Esophagus squamous epithelium (tissue), 5 donors: ENCODE data around the gene WDR70. TPM values are rescaled to one million over a fixed set of nuclear protein-coding genes. Genes with fewer than 3 reads are reported as not detected.

Experiments used
- DNase-seq: peaks from one replicate; lab custom pipeline; 2025; lab: John Stamatoyannopoulos, UW
- H3K27ac ChIP-seq, 4 donors: fragments of 200-600 bp; sonication (generic); one replicate each; pipeline ENCODE4 v1.5.1; 2016 to 2019; ENCODE audit warnings: mild to moderate bottlenecking in 1 of 4
- H3K27me3 ChIP-seq, 4 donors: fragments of 200-600 bp; sonication (generic); 1 replicate in 3 of 4; 2 replicates in 1 of 4; pipeline versions ENCODE4 v1.5.1 to v1.6.0; 2017 to 2021; ENCODE audit warnings: antibody characterized with exemption in 1 of 4
- H3K36me3 ChIP-seq, 3 donors: fragments of 200-600 bp; sonication (generic); one replicate each; pipeline ENCODE4 v1.5.1; 2016 to 2019
- H3K4me1 ChIP-seq, 3 donors: fragments of 200-600 bp; sonication (generic); one replicate each; pipeline ENCODE4 v1.5.1; 2017 to 2019
- H3K4me3 ChIP-seq, 4 donors: fragments of 200-600 bp; sonication (generic); 1 replicate in 3 of 4; 2 replicates in 1 of 4; pipeline ENCODE4 v1.5.1; 2016 to 2019; ENCODE audit warnings: mild to moderate bottlenecking in 2 of 4, moderate library complexity in 1 of 4
- H3K9me3 ChIP-seq, 3 donors: fragments of 200-600 bp; sonication (generic); one replicate each; pipeline ENCODE4 v1.5.1; 2016 to 2019
- CTCF ChIP-seq, 6 experiments: fragments of 450-650 bp in 4 of 6; fragments of 200-600 bp in 2 of 6; sonication (generic) in 2 of 6; IDR thresholded peaks; one replicate each; pipeline ENCODE4 v1.5.1; 2016 to 2019; ENCODE audit warnings: antibody characterized with exemption in 6 of 6, mild to moderate bottlenecking in 4 of 6, moderate library complexity in 4 of 6
- POLR2A ChIP-seq, 4 donors: fragments of 450-650 bp; IDR thresholded peaks; one replicate each; pipeline ENCODE4 v1.6.1; 2017; ENCODE audit warnings: antibody characterized with exemption in 4 of 4, mild to moderate bottlenecking in 4 of 4, moderate library complexity in 3 of 4
- WGBS, 2 donors: methylation state at CpG; one replicate each; pipeline ENCODE4 v1.1.5; 2018; 5-methylcytosine and 5-hydroxymethylcytosine counted together
- intact Hi-C: fragments of 100-400 bp; cut with DNase I; formaldehyde crosslinking; loops from one replicate; pipeline ENCODE4 v1.15.0; 2022
- total RNA-seq, 4 donors: library from RNA; depleted of rRNA; stranded (reverse); fragments of >200 nt; gene quantifications; one replicate each; pipeline ENCODE4 v1.1.0, GENCODE V29; 2016
- donor health status: DM: yes; HTN: yes; CAD: no.

WDR70 gene
- total RNA-seq, 4 donors from 2014 or later = 8.2 to 26.1 (median 15.5) TPM

DNA sequence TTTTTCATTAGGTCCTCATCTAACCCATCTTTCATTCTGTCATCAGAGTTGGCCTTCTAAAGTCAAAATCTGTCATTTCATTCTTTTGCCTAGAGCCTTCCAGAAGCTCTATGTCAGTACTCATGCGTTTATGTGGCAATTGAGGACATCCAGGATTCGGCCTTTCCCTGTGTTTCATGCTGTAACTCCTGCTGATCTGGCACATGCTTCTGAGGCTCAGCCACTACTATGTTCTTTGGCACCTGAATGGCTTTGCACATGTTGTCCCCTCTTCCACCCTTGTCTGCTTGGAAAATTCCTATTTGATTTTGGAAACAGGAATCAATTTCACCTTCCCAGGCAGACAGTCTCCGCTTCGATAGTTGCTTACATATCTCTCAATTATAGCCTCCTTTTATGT is 375.9 kb downstream of the WDR70 start:
- WGBS, 2 donors = 72 to 91% methylated on average over 4 of the region's 4 CpGs
- TF ChIP-seq CTCF (IDR thresholded peaks at IDR 0.05) = no peak
- TF ChIP-seq POLR2A (IDR thresholded peaks at IDR 0.05) = no peak
- no peak overlapping the region for H3K27ac ChIP-seq
- H3K9me3 ChIP-seq = no peaks in the 10 kb centered on the region
- intact Hi-C loops = no loop called here
- H3K36me3 ChIP-seq = peaks cover 0 to 23% (median 0%) of the 10 kb centered on the region in 3 donors
- no peak overlapping the region for H3K4me3 ChIP-seq
- no peak for DNase-seq
- H3K4me1 ChIP-seq = no peaks in the 10 kb centered on the region
- H3K27me3 ChIP-seq = no peaks in the 10 kb centered on the region

GRCh38 chr5:37755581-37755980 is 376.5 kb downstream of the WDR70 start:
- 83 to 88% methylated on average over 4 of the region's 4 CpGs for WGBS, 2 donors
- no peaks in the 10 kb centered on the region for H3K9me3 ChIP-seq
- H3K4me3 ChIP-seq = no peak overlapping the region
- H3K27ac ChIP-seq = no peak overlapping the region
- H3K4me1 ChIP-seq = no peaks in the 10 kb centered on the region
- no peak for DNase-seq
- no peaks in the 10 kb centered on the region for H3K27me3 ChIP-seq
- intact Hi-C loops = no loop called here
- H3K36me3 ChIP-seq = peaks cover 0 to 23% (median 0%) of the 10 kb centered on the region in 3 donors
- TF ChIP-seq POLR2A (IDR thresholded peaks at IDR 0.05) = no peak
- no peak for TF ChIP-seq CTCF (IDR thresholded peaks at IDR 0.05)

DNA sequence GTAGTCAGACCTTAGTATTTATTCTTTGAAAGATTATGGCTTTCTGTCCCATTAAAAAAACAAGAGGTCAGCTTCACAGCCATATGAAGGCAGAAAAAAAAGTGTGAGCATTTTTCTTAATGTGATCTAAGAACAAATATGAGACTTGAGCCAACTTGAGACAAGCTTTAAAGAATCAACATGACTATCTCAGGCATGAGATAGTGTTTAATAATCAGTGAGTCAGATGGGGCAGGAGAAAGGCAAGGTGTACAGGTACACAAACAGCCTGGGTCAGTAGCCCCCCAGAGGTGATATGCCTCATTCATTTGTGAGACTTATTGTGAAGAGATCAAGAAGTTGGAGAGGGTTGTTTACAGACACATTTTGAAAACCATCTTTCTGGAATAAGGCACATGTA is 377.1 kb downstream of the WDR70 start:
- TF ChIP-seq CTCF (IDR thresholded peaks at IDR 0.05) = no peak
- TF ChIP-seq POLR2A (IDR thresholded peaks at IDR 0.05) = no peak
- Histone ChIP-seq H3K36me3 (peaks cover 0 to 23% (median 0%) of the 10 kb centered on the region in 3 donors), H3K4me1 (no peaks in the 10 kb centered on the region), H3K27me3 (no peaks in the 10 kb centered on the region), H3K4me3 (no peak overlapping the region), H3K27ac (no peak overlapping the region), H3K9me3 (no peaks in the 10 kb centered on the region)
- no peak for DNase-seq
- intact Hi-C loops = no loop called here

DNA sequence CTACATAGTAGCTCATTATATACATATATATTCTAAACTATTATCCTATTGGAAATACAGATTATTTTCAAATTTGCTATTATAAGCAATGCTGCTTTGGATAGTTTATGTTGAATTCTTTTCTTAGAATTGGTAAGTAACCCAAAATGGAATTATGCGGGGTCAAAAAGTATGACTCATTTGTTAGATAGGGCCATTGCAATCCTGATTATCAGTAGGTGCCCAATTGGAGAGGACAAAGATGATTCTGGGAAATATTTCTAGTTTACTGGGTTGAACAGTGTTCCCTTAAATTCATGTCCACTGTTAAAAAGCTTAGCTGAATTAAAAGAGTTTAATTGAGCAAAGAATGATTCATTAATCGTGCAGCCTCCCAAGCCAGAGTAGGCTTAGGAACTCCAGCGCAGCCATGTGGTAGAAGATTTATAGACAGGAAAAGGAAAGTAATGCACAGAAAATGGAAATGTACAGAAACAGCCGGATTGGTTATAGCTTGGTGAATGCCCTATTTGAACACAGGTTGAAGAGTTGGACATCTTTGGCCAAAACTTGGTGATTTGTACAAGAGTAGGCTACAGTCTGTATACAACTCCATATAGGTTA is 379.0 kb downstream of the WDR70 start:
- intact Hi-C loops = no loop called here
- no peak for DNase-seq
- 82 to 89% methylated on average over 4 of the region's 4 CpGs for WGBS, 2 donors
- TF ChIP-seq POLR2A (IDR thresholded peaks at IDR 0.05) (no peak), CTCF (IDR thresholded peaks at IDR 0.05) (peak in 1 of 6 experiments; percentile 16)
- Histone ChIP-seq H3K27me3 (no peaks in the 10 kb centered on the region), H3K36me3 (peaks cover 0 to 23% (median 0%) of the 10 kb centered on the region in 3 donors), H3K9me3 (no peaks in the 10 kb centered on the region), H3K4me1 (no peaks in the 10 kb centered on the region), H3K4me3 (no peak overlapping the region), H3K27ac (no peak overlapping the region)

DNA sequence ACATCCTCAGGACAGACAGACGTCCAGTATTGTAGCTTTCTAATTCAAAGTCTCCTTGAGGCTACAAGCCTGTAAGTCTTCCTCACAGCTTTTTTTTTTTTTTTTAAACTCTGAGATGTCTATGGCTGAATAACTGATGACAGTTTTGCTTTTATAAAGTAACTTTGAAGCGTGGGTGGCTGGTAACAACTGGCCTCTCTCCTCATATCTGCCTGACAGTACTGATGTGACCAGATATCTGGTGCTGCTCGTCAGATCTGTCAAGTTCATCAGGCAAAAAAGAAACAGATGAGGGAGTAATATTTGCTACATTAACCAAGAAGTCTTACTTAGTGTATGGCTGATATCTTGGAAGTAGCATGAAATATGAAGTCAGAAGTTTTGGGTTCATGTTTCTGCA is 388.1 kb downstream of the WDR70 start:
- 66 to 73% methylated on average over 3 of the region's 3 CpGs for WGBS, 2 donors
- Histone ChIP-seq H3K27me3 (no peaks in the 10 kb centered on the region), H3K9me3 (no peaks in the 10 kb centered on the region), H3K27ac (no peak overlapping the region), H3K36me3 (no peaks in the 10 kb centered on the region), H3K4me3 (no peak overlapping the region), H3K4me1 (no peaks in the 10 kb centered on the region)
- no peak for TF ChIP-seq POLR2A (IDR thresholded peaks at IDR 0.05)
- no peak for TF ChIP-seq CTCF (IDR thresholded peaks at IDR 0.05)
- DNase-seq = no peak
- intact Hi-C loops = no loop called here
